ENCODE measurements around the gene ITGA2B.

ITGA2B gene

DNA sequence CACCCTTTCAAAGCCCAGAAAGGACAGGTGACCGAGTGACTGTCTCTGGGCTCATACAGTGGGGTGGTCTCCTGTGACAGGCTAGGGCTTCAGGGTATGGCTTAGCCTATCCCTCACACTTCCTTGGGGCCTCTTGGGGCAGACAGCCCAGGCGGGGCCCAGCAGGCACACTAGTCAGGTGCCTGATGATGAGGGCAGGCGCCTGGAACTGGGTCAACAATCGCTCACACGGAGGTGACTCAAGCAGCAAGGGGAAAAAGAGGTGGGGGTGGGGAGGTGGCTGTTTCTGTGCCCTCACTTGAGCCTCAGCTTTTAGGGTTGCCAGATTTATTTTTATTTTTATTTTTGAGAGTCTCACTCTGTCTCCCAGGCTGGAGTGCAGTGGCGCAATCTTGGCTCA is 50.7 kb downstream of the ITGA2B start:
- Histone ChIP-seq H3K27ac (ENCODE audit: low read length) (0 out of 2 replicates have a peak overlapping the region, but pooled peaks have one; percentile 1), H3K4me3 (ENCODE audit: low read length) (no peak overlapping the region), H3K36me3 (replicated peaks; ENCODE audit: low read depth, low read length) (no peaks in the 10 kb centered on the region), H4K20me1 (ENCODE audit: insufficient read depth, low read length) (no peaks in the 10 kb centered on the region), H3K27me3 (ENCODE audit: low read depth, low read length) (no peaks in the 10 kb centered on the region), H2AFZ (ENCODE audit: low read depth, low read length) (peak overlapping the region; percentile 52; the same call in 1 of the 2 replicates), H3K79me2 (ENCODE audit: low read length) (no peaks in the 10 kb centered on the region), H3K4me1 (ENCODE audit: low read length) (peaks cover 32% of the 10 kb centered on the region), H3K4me2 (ENCODE audit: low read length) (peak overlapping the region; percentile 54), H3K9ac (ENCODE audit: low read length) (peak overlapping the region; percentile 17; the same call in 1 of the 2 replicates), H3K9me3 (ENCODE audit: insufficient read depth, low read length) (no peaks in the 10 kb centered on the region)
- TF ChIP-seq, protein P1, sequence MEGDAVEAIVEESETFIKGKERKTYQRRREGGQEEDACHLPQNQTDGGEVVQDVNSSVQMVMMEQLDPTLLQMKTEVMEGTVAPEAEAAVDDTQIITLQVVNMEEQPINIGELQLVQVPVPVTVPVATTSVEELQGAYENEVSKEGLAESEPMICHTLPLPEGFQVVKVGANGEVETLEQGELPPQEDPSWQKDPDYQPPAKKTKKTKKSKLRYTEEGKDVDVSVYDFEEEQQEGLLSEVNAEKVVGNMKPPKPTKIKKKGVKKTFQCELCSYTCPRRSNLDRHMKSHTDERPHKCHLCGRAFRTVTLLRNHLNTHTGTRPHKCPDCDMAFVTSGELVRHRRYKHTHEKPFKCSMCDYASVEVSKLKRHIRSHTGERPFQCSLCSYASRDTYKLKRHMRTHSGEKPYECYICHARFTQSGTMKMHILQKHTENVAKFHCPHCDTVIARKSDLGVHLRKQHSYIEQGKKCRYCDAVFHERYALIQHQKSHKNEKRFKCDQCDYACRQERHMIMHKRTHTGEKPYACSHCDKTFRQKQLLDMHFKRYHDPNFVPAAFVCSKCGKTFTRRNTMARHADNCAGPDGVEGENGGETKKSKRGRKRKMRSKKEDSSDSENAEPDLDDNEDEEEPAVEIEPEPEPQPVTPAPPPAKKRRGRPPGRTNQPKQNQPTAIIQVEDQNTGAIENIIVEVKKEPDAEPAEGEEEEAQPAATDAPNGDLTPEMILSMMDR (IDR thresholded peaks at IDR 0.05; ENCODE audit: low read depth, low read length): no peak
- no peak for TF ChIP-seq EZH2phosphoT487 (IDR thresholded peaks at IDR 0.05; ENCODE audit: low read depth)

DNA sequence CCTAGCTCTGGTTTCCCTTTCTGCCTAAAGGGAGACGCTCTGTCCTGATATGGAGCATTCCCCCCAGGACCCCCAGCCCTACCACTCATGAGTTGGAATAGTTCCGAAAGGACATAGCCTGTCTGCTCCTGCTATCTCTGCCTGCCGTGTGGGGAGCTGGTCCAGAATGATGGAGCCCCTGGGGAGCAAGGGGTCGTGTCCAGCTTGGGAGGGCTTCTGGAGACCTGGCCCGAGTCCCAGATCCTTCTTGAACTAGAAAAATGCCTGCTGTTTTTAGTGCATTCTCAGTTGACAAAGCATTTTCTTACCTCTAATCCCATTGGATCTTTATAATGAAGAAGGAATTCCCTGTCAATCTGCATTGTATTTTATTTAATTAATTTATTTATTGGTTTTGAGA is 53.5 kb downstream of the ITGA2B start:
- Histone ChIP-seq H3K27me3 (ENCODE audit: low read depth, low read length) (no peaks in the 10 kb centered on the region), H3K36me3 (replicated peaks; ENCODE audit: low read depth, low read length) (no peaks in the 10 kb centered on the region), H3K9me3 (ENCODE audit: insufficient read depth, low read length) (no peaks in the 10 kb centered on the region), H4K20me1 (ENCODE audit: insufficient read depth, low read length) (no peaks in the 10 kb centered on the region), H3K4me1 (ENCODE audit: low read length) (peaks cover 39% of the 10 kb centered on the region), H3K27ac (ENCODE audit: low read length) (no peak overlapping the region), H3K4me2 (ENCODE audit: low read length) (peak overlapping the region; percentile 60; the same call in 1 of the 2 replicates), H3K79me2 (ENCODE audit: low read length) (no peaks in the 10 kb centered on the region), H3K9ac (ENCODE audit: low read length) (no peak overlapping the region), H3K4me3 (ENCODE audit: low read length) (no peak overlapping the region), H2AFZ (ENCODE audit: low read depth, low read length) (no peak overlapping the region)
- TF ChIP-seq, protein P1 (IDR thresholded peaks at IDR 0.05; ENCODE audit: low read depth, low read length): no peak
- TF ChIP-seq EZH2phosphoT487 (IDR thresholded peaks at IDR 0.05; ENCODE audit: low read depth): no peak

GRCh38 chr17:44335564-44335963 is 53.9 kb downstream of the ITGA2B start:
- Histone ChIP-seq H3K79me2 (ENCODE audit: low read length) (no peaks in the 10 kb centered on the region), H3K4me1 (ENCODE audit: low read length) (peaks cover 42% of the 10 kb centered on the region), H3K27me3 (ENCODE audit: low read depth, low read length) (no peaks in the 10 kb centered on the region), H4K20me1 (ENCODE audit: insufficient read depth, low read length) (no peaks in the 10 kb centered on the region), H3K9ac (ENCODE audit: low read length) (peak overlapping the region; percentile 29; the same call in 1 of the 2 replicates), H3K4me3 (ENCODE audit: low read length) (peak overlapping the region; percentile 43), H3K9me3 (ENCODE audit: insufficient read depth, low read length) (no peaks in the 10 kb centered on the region), H3K4me2 (ENCODE audit: low read length) (peak overlapping the region; percentile 60), H3K36me3 (replicated peaks; ENCODE audit: low read depth, low read length) (no peaks in the 10 kb centered on the region), H3K27ac (ENCODE audit: low read length) (peak overlapping the region; percentile 66; the same call in 1 of the 2 replicates), H2AFZ (ENCODE audit: low read depth, low read length) (0 out of 2 replicates have a peak overlapping the region, but pooled peaks have one; percentile 9)
- TF ChIP-seq, protein P1 (IDR thresholded peaks at IDR 0.05; ENCODE audit: low read depth, low read length): no peak
- no peak for TF ChIP-seq EZH2phosphoT487 (IDR thresholded peaks at IDR 0.05; ENCODE audit: low read depth)

- peak overlapping the region; percentile 60 for H3K4me2 ChIP-seq (ENCODE audit: low read length)
These were observed 54.7 kb downstream of the ITGA2B start for GRCh38 chr17:44334727-44335126.

More at GRCh38 chr17:44334727-44335126, 54.7 kb downstream of the ITGA2B start:
- H3K9ac ChIP-seq (ENCODE audit: low read length): peak overlapping the region; percentile 35; the same call in 1 of the 2 replicates
- peak overlapping the region; percentile 66 for H3K27ac ChIP-seq (ENCODE audit: low read length)
- no peak for TF ChIP-seq EZH2phosphoT487 (IDR thresholded peaks at IDR 0.05; ENCODE audit: low read depth)
- TF ChIP-seq, protein P1 (IDR thresholded peaks at IDR 0.05; ENCODE audit: low read depth, low read length): no peak
- peak overlapping the region; percentile 43 for H3K4me3 ChIP-seq (ENCODE audit: low read length)
- no peaks in the 10 kb centered on the region for H3K9me3 ChIP-seq (ENCODE audit: insufficient read depth, low read length)
- H3K79me2 ChIP-seq (ENCODE audit: low read length): no peaks in the 10 kb centered on the region
- H3K27me3 ChIP-seq (ENCODE audit: low read depth, low read length): no peaks in the 10 kb centered on the region
- peaks cover 42% of the 10 kb centered on the region for H3K4me1 ChIP-seq (ENCODE audit: low read length)
- H2AFZ ChIP-seq (ENCODE audit: low read depth, low read length): peak overlapping the region; percentile 61; the same call in 1 of the 2 replicates
- H4K20me1 ChIP-seq (ENCODE audit: insufficient read depth, low read length): no peaks in the 10 kb centered on the region
- no peaks in the 10 kb centered on the region for H3K36me3 ChIP-seq (replicated peaks; ENCODE audit: low read depth, low read length)

All from OCI-LY3 (cell line).